ENCODE measurements around the gene PTRH2. TPM values are rescaled to one million over a fixed set of nuclear protein-coding genes. Genes with fewer than 3 reads are reported as not detected.

Gene PTRH2
- total and polyA plus RNA-seq, 2 of the 8 experiments (the other 6 are each of a cell fraction or from before 2014, with no cell fraction given): 39.4 to 43.2 TPM

DNA sequence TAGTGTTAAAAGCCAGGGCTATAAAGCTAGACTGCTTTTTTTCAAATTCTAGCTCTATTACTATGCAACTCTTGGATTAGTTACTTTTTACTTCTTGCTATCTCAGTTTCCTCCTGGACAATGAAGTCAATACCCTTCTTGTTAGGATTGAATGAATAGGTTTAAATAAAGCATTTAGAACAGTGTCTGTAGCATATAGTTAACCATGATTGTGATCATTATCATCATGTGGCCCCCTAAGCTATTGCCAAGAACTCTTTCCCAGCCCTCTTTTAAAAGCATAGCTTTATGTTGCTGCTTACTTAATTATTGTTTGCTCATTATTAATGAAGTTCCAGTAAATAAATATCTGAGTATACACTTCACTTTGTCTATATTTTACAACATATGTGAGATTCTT is 4.7 kb upstream of the PTRH2 start (continued):
- TF ChIP-seq KDM4A (IDR thresholded peaks at IDR 0.05; ENCODE audit: low read depth, low read length, severe bottlenecking): no peak

All from H1 (cell line).